ENCODE results near the gene SLC6A11. TPM values are rescaled to one million over a fixed set of nuclear protein-coding genes. Genes with fewer than 3 reads are reported as not detected.

The SLC6A11 gene
- total RNA-seq, 1 donor from 2014 or later = not detected

- ATAC-seq (peak; percentile 28), DNase-seq (ENCODE audit: missing footprints) (no peak)
- intact Hi-C loops (cut with DNase I) = no loop called here
Observed at GRCh38 chr3:10783360-10784351, 32.4 kb upstream of the SLC6A11 start.

- DNase-seq (ENCODE audit: missing footprints) = no peak
- no peak for ATAC-seq
- intact Hi-C loops (cut with DNase I) = no loop called here
Observed at GRCh38 chr3:10786640-10787039, 29.4 kb upstream of the SLC6A11 start.

- no peak for DNase-seq (ENCODE audit: missing footprints)
- intact Hi-C loops (cut with DNase I) = no loop called here
- no peak for ATAC-seq
Observed at GRCh38 chr3:10788451-10788850, 27.6 kb upstream of the SLC6A11 start.

- ATAC-seq (no peak), DNase-seq (ENCODE audit: missing footprints) (no peak)
- intact Hi-C loops (cut with DNase I) = no loop called here
Observed at GRCh38 chr3:10790713-10791112, 25.3 kb upstream of the SLC6A11 start.

GRCh38 chr3:10792208-10792607 lies 23.8 kb upstream of the SLC6A11 start:
- intact Hi-C loops (cut with DNase I) = no loop called here
- no peak for ATAC-seq
- no peak for DNase-seq (ENCODE audit: missing footprints)

GRCh38 chr3:10798600-10799367 lies 17.2 kb upstream of the SLC6A11 start:
- no peak for DNase-seq (ENCODE audit: missing footprints)
- intact Hi-C loops (cut with DNase I) = no loop called here
- no peak for ATAC-seq

GRCh38 chr3:10804183-10804648 lies 11.8 kb upstream of the SLC6A11 start:
- ATAC-seq = no peak
- intact Hi-C loops (cut with DNase I) = no loop called here
- no peak for DNase-seq (ENCODE audit: missing footprints)

GRCh38 chr3:10806006-10806405 lies 10.0 kb upstream of the SLC6A11 start:
- intact Hi-C loops (cut with DNase I) = no loop called here
- ATAC-seq = no peak
- DNase-seq (ENCODE audit: missing footprints) = no peak

- no peak for ATAC-seq
- DNase-seq (ENCODE audit: missing footprints) = no peak
- intact Hi-C loops (cut with DNase I) = no loop called here
Observed at GRCh38 chr3:10808130-10808735, 7.8 kb upstream of the SLC6A11 start.

- no peak for DNase-seq (ENCODE audit: missing footprints)
- intact Hi-C loops (cut with DNase I) = no loop called here
- ATAC-seq = no peak
Observed at GRCh38 chr3:10808974-10809373, 7.1 kb upstream of the SLC6A11 start.

- ATAC-seq (no peak), DNase-seq (ENCODE audit: missing footprints) (no peak)
- intact Hi-C loops (cut with DNase I) = no loop called here
Observed at GRCh38 chr3:10810376-10810775, 5.7 kb upstream of the SLC6A11 start.

GRCh38 chr3:10813425-10813824 lies 2.6 kb upstream of the SLC6A11 start:
- no peak for ATAC-seq
- no peak for DNase-seq (ENCODE audit: missing footprints)
- intact Hi-C loops (cut with DNase I) = no loop called here

GRCh38 chr3:10814623-10815022 lies 1.4 kb upstream of the SLC6A11 start:
- intact Hi-C loops (cut with DNase I) = no loop called here
- no peak for DNase-seq (ENCODE audit: missing footprints)
- no peak for ATAC-seq

- ATAC-seq (no peak), DNase-seq (ENCODE audit: missing footprints) (no peak)
- intact Hi-C loops (cut with DNase I) = no loop called here
Observed at GRCh38 chr3:10815487-10815886, 541 bp upstream of the SLC6A11 start.

- intact Hi-C loops (cut with DNase I) = no loop called here
- DNase-seq (ENCODE audit: missing footprints) = no peak
- ATAC-seq = no peak
Observed at GRCh38 chr3:10816863-10817253, 830 bp downstream of the SLC6A11 start.

- intact Hi-C loops (cut with DNase I) = no loop called here
- ATAC-seq (no peak), DNase-seq (ENCODE audit: missing footprints) (no peak)
Observed at GRCh38 chr3:10817506-10817905, 1.5 kb downstream of the SLC6A11 start.

GRCh38 chr3:10822055-10822454 lies 6.0 kb downstream of the SLC6A11 start:
- DNase-seq (ENCODE audit: missing footprints) = no peak
- no peak for ATAC-seq
- intact Hi-C loops (cut with DNase I) = no loop called here

- no peak for DNase-seq (ENCODE audit: missing footprints)
- intact Hi-C loops (cut with DNase I) = no loop called here
- no peak for ATAC-seq
Observed at GRCh38 chr3:10822708-10823515, 6.9 kb downstream of the SLC6A11 start.

GRCh38 chr3:10823516-10823818 lies 7.4 kb downstream of the SLC6A11 start:
- DNase-seq (ENCODE audit: missing footprints) (no peak), ATAC-seq (no peak)
- intact Hi-C loops (cut with DNase I) = no loop called here

All from Right ventricle myocardium inferior (tissue), 1 donor.